GM21825 (cell line): ENCODE data around the gene RPLP1.

ENCODE experiments used
- ATAC-seq: cut with Tn5 transposase; IDR thresholded peaks from one replicate; pipeline ENCODE4 v1.9.1; 2021; ENCODE audit warnings: mild to moderate bottlenecking, moderate library complexity; ENCODE audit not compliant: unreplicated experiment

Gene RPLP1

DNA sequence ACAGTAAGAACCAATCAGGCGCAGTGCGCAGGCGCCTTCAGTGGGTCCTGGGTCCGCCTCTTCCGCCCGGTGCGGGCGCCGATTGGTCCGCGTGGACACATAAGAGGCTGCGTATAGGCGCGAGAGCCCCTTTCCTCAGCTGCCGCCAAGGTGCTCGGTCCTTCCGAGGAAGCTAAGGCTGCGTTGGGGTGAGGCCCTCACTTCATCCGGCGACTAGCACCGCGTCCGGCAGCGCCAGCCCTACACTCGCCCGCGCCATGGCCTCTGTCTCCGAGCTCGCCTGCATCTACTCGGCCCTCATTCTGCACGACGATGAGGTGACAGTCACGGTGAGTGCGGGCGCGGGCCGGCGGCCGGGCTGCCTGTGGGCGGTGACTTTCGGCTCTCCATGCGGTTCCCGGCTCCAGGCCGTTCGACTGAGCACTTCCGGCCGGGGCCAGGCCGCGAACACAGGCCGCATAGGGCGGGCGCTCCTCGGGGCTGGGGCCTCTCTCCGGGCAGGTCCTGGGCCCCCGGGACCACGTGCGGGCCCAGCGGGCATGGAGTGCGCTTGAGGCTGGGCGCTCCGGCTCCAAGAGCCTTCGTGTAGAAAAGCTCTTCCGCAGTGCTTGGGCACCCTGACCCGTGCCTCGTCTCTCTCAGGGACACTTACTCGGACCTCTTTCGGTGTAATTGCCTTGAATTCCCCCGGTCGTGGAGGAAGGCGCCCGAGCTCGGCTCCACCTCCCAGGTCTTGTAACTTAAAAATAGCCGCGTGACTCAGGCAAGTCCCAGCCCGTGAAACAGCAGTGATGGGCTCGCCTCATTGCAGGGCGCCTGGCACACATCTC lies at the start of gene RPLP1:
Gene RPLP1, plus strand, starts transcription at position 127 of the 830 bp plus-strand sequence. Its CDS starts 131 bp downstream, at position 258.
- ATAC-seq, result peak; percentile 74

DNA sequence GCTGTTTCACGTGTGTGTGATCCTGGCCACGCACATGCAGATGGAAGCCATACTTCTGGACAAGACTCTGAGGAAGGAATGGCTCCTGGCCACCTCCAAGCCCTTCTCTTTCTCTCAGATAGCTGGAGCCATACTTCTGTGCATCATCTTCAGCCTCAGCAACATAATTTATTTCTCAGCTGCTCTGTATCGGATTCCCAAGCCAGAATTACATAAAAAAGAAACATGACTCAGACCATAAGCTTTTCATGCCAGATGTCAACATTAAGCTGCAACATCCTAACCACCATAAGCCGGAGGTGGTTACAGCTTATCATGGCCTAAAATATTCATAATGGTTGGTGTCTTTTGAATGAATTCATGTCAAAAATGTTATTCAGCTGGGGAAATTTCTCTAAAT lies 49.0 kb upstream of the RPLP1 start:
- no peak for ATAC-seq

DNA sequence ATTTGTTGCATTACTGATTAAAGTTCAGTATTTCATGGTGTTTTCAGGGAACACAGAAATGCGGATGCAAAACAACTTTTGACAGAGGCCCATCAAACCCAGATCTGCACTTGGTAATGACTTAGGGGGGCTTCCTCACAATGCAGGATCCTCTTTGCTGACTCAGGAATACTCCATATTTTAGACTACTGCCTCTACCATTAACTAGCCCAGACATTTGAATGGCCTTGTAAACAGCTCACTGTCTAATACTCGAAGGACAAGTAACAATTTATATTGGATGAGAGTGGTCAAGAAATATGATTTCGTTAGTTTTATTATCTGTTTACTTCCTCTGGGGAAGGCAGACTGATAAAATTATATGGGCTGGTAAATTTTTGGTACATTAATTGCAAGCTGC lies 47.5 kb upstream of the RPLP1 start:
- no peak for ATAC-seq

DNA sequence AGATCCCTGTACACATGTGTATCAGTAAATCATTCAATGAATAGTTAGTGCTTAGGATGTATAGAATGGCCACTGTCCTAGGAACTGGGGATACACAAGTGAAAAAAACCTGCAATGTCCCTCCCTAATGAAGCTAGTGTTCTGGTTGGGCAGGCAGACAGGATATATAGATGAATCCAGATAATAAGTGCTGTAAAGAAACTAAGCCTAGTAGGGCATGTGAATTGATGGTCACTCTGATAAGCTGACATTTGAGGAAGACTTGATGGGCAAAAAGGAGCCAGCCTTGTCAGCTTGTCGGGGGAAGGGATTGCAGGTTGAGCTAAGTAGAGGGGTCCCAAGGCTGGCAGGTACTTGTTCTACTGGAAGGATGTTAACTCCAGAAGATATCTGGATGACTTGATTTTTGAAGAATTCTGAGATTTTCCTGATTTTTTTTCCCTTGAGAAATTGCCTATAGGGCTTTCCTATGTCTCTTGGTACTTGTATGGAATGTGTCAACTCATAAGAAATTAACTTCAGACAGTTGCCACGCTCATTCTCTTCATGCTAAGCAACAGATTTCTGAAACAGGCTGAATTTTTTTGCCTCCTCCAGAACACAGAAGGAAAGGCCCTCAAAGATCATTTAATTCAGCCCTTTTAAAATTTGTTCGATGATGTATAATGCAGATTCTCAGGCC lies 44.8 kb upstream of the RPLP1 start:
- ATAC-seq, result no peak

DNA sequence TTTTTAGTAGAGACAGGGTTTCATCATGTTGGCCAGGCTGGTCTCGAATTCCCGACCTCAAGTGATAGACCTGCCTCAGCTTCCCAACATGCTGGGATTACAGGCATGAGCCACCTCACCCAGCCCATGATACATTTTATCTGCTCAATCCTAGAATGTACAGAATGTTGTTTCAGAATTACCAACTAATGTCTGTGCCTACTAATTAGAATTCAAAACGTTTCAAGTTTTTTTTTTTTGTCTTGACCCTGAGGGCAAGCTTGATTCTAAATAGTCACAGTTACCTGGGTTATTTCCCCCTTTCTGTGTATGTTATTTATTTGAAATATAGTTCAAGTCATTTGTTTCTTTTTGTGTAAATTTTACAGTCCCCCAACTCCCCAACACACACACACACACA lies 43.8 kb upstream of the RPLP1 start:
- no peak for ATAC-seq

DNA sequence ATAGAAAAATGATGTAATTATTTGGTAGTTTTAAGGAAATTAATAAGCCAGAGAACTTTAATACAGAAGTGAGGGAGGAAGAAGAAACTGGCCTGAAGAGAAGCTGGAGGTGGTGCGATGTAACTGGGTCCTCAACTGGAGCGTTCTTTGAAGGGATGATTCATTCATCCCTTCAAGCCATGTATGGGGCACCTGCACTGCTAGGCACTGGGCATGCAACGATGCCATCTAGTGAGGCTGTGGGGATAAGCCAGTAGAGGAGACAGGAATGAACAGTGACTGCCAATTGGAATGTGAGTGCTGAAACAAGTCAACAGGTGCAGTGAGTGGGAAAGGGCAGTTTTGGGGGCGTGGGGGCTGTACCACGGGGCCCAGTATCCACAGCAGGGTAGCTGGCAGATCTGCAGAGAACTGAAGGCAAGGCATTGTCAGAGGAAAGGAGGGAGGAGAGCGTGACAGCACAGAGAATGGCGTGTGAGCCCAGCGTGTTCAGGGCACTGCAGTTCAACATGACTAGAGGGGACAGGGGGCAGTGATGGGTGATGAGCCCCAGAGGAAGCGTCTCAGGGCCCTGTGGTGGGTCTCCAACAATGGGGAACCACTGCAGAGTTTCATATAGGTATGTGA lies 42.3 kb upstream of the RPLP1 start:
- no peak for ATAC-seq

DNA sequence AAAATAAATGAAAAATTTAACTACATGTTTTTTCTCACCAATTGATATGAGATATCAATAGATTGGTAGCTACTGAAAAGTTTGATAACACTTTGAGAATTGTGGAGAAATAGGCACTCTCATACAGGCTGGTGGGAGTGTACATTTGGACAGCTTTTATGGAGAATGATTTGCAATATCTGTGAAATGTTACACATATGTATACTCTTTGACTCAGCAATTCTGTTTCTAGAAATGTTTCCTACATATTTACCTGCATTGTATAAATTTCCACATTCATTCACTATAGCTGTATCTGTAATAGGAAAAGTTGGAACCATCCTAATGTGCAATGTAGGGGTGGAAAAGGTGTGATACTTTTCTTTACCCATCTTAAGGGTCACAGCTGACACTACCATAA lies 40.3 kb upstream of the RPLP1 start:
- ATAC-seq, result no peak

DNA sequence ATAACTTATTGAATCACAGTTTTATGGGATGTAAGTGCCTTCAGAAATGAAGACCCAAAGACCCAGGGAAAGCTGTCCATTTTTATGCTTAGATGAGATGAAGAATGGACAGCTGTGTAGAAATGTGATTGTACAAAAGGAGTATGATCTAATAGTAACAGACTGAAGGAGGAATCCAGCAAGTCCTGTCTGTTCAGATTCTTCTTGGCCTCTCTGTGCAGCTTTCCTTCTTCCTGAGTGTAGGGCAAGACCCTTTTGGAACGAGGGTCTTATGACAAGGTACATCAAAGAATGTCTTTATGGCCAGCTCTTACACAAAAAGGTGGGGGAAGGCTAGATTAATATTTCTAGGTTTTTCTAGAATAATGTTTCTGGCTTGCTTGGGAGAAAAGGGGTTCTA lies 39.9 kb upstream of the RPLP1 start:
- ATAC-seq, result no peak

DNA sequence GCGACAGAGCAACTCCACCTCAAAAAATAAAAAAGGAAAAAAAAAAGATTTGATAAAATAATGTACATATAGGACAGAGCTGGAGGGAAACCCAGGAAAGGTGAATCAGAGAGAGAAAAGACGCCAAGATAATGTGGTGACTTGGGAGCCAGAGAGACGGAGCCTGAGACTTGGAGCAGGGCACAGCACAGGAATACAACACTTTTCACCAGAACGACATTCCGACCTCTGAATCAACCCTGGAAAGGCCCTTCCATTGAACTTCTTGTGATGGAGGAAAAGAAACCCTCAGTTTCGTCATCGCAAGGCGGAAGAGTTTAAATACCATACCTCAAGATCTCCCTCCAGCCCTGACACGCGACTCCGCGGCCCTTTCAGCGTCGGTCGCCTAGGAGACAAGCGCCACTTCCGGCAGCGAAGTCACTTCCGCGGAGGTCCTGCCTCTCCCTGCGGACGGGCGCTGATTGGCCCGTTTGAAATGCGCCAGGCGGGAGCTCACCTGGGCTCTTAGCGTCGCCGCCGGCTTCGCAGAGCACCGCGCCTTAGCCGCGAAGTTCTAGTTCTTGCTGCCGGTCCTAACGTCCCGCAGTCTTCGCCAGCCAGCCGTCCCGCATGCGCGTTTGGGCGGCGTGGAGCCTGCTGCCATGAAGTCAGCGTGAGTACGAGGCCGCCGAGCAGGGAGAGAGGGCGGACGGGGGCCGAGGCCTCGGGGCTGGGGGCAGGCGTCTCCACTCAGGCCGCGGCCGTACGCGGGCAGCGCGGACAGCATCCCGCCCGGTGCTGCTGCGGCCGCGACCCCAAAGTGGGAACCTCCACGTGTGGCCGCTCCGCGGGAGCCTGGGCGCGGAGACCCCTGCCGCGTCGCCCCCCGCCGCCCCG lies 38.6 kb upstream of the RPLP1 start, which contains the start of gene KIF23:
Gene KIF23, plus strand, starts transcription at position 528 of the 879 bp plus-strand sequence. Its CDS starts 117 bp downstream, at position 645.
- peak; percentile 86 for ATAC-seq

DNA sequence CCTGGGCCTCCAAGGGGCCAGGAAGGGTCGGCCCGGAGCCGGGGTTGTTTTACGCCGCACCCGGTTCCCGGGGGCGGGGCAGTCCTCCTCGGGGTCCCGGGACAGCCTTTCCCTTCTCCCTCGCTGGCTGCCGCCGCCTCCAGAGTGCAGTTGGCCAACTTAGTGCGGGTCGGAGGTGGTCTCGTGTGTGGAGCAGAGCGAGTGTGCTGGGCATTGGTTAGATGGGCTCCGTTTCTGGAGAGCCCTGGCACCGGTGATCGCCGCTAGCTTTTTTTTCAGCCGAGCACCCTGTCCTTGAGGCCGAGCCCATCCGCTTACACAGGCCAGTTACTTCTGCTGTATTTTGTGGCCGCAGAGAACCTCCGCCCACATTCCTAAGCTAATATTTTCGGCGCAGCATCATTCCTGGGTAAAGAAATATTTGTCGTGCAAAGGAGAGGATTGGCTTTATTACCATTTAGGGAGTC lies 37.9 kb upstream of the RPLP1 start:
- peak; percentile 28 for ATAC-seq

DNA sequence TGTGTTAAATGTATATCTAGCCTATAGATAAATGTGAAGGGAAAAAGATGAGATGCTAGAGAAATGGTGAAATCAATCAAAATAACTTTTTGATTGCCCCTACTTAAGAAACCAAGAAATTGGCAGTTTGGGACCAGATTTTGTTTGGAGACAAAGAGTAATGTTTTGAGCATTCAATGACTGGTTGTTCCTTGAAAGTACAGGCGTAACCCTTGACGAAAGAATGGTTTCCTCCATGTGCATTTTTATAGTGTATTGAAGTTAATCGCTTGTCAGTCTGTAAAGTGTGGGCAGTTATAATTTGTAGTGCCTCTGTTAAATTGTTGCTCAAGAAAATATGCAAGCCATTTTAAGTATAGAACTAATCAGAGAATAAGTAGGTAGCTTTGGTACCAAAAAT lies 37.2 kb upstream of the RPLP1 start:
- ATAC-seq, result no peak

DNA sequence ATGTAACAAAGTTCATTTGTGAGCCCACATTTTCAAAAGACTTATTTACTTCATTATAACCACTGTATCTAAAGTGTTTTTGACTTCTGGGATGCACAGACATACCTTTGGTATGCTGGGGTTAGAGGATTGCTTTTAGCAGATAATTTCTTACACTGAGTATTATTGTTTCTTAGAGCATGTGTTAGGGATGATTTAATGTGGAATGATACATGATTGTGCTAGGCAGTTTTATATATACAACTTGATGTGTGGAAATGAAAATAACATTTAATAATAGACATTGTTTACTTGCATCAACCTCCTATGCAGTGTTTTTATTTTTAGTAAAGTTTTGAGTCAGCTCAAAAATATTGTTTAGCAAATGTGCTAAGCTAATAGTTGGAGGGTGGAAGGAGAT lies 35.0 kb upstream of the RPLP1 start:
- ATAC-seq, result no peak

DNA sequence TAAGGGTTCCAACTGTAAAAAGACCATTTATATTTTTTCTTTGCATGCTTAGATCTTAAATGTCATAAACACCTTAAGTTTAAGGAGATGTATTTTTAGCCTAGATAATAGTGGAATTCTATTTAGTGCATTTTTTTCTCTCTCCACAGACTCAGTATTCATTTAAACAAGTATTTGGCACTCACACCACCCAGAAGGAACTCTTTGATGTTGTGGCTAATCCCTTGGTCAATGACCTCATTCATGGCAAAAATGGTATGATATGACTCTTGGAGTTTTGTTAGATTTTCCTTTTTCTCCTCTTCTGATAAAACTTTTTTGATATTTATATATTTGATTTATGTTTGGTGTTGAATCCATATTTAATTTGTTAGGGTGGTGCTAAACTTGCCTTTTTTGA lies 31.1 kb upstream of the RPLP1 start:
- ATAC-seq, result no peak

DNA sequence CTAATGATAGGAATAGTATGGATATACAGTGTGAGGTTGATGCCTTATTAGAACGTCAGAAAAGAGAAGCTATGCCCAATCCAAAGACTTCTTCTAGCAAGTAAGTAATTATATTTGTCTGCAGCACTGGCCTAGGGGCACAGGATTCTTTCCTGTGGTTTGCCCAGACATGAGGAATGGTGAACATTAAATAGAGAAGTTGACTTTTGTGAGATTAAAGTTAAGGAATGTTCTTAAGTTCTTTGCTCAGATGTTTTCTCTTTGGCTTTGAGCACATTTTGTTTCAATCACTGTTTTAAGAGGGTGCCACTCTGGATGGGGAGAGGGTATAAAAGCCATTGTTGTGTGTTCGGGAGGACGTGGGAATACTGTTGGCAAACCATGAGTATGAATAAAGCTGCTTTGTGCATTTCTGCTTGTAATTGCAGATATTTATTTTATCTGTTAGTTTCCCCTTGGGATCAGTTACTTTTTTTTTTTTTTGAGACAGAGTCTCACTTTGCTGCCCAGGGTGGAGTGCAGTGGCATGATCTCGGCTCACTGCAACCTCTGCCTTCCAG lies 30.2 kb upstream of the RPLP1 start:
- ATAC-seq, result no peak

DNA sequence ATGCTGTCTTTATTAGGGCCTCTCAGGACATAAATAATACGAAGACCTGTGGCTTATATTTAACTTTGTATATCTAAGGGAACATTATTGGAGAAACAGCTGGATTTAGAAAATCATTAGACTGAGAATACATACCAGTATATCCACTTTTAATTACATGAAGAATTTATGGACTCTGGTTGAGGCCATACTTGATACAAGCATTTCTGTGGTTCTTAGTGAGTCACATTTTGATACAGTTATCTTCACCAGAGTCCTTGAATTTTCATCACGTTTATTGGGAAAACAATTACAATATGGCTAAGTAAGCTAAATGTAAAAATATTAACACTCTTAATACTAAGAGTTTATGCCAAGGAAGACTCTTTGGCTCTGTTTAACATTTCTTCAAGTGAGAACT lies 28.6 kb upstream of the RPLP1 start:
- ATAC-seq, result no peak

DNA sequence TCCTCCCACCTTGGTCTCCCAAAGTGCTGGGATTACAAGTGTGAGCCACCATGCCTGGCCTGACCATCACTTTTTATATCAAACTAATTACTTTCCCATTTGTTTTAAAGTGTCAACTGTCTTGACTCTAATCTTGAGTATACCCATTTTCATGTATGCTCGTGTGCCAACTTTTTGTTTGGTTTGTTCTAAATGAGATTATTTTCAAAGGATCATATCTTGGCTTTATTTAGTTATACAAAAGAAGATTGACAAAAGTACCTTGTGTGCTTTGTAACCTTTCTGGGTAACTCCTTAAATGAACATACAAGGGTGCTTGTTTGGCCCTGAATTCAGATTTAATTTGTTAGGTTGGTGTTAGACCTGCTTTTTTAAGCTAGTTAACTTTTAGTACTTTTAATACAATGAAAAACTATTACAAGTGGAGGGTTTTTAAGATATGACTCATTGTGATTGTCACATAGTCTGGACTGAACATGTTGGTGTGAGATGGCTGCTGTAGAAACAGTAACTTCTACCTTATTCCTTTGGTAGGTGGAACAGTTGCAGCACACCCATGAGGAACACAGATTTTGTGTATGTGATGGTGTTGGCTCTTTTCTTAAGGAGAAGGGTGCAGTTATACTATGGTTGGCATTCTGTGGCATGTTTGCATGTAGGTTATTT lies 27.7 kb upstream of the RPLP1 start:
- ATAC-seq, result no peak

DNA sequence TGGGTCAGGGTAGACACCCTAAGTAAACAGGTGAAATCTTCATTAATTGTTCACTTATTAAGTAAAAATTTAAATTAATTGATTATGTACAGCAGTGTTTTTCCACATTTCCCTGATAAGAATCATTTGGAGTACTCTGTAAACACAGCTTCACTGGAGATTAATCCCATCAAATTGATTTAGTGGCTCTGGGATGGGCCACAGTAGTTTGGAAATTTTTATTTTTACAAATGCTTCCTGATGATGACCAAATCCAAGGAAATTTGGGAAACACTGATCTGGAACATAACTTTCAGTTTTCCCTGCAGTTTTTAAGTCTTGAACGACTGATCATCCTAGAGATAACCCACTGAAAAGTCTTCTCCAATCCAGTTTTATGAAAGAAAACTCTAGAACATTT lies 18.8 kb upstream of the RPLP1 start:
- ATAC-seq, result no peak

DNA sequence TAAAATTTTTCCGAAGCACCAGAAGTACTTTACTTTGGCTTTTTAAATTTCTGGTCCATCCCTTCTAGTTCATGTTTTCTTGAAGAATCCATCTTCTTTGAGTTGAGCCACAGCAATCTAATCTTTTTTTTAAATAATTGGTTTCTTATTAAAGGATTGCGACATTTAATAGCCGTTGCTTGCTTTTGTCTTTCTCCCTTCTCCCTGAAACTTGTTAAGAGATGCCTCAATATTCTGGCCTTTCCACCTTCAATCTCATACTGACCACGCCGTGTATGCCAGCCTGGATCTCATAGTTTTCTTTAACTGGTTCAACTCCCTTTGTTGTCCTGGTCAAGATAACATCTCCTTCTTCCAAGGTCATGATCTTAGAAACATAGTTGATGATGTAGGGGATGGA lies 18.4 kb upstream of the RPLP1 start:
- no peak for ATAC-seq

DNA sequence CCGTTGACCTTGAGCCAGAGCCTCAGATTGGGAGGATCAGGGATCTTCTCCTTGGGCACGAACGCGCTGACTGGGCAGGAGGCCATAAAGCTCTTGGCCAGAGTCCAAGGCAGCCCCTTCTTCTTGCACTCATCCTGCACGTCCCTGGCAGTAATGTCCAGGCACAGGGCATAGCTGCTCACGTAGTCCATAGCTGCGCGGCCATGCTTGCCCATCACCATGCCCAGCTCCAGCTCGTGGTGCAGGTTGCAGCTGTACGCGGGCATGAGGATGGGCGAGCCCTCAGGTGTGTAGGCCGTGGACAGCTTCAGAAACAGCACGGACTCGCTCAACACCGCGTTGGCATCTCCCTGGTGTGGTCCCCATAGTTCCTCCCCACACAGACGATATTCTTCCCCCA lies 17.9 kb upstream of the RPLP1 start:
- no peak for ATAC-seq

DNA sequence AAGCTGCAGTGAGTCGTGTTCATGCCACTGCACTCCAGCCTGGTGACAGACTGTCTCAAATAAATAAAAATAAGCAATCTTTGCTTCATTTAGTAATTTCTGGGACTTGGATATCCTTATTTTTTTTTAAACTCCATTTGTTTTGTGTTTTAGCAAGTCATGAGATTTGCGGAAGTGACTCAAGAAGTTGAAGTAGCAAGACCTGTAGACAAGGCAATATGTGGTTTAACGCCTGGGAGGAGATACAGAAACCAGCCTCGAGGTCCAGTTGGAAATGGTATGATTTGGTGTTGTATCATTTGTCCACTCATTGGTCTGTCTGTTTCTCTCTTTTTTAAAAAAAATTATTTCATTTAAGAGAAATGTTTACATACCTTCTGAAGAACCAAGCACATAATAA lies 16.6 kb upstream of the RPLP1 start:
- ATAC-seq, result no peak
